ENCODE measurements around the gene UBE3C. TPM values are rescaled to one million over a fixed set of nuclear protein-coding genes. Genes with fewer than 3 reads are reported as not detected.
"Not testable (repeated sequence)": the region's sequence is repeated elsewhere in the genome, so short reads cannot be mapped to it uniquely, and the experiment has no call there.

The UBE3C gene
- total RNA-seq = 89.9 and 95.4 TPM in 2 replicates

DNA sequence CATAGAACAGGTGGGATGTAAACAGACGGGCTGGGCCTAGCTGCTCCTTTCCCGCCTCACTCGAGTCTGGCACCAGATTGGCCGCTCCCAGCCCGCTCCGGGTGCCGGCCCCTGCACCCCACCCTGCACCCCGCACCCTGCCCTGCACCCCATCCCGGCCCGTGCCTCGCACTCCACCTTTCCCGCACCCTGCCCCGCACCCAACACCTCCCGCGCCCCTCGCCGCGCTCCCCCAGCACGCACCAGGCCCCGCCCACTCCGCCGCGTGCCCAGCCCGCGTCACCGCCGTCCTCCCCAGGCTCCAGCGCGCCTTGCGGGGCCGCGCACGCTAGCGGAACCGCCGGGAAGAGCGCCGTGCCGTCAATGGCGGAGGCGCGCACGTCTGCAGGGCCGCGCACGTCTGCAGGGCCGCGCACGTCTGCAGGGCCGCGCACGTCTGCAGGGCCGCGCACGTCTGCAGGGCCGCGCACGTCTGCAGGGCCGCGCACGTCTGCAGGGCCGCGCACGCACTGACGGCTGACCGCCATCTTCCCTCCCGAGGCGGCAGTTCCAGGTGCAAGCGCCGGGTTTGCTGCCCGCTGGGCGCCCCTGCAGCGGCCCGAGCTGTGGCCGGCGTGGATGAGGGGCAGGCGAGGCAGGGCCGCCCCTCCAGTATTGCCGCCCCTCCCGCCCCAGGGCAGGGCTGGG lies at the start of gene UBE3C:
TSS of gene UBE3C (plus strand) at position 503 of the 687 bp plus-strand sequence. CDS start 347 bp downstream, outside the sequence.
- Mint-ChIP-seq H3K4me1 (peaks cover 31% of the 10 kb centered on the region), H3K27ac (peak within 1 kb of the TSS; percentile 99)
- intact Hi-C loops (cut with micrococcal nuclease) = loop anchor here (1.0 to 10.0 kb wide), 5 partner anchors 188 to 1566 kb away; partner anchors contain the start of genes LMBR1, NCAPG2 and RBM33

DNA sequence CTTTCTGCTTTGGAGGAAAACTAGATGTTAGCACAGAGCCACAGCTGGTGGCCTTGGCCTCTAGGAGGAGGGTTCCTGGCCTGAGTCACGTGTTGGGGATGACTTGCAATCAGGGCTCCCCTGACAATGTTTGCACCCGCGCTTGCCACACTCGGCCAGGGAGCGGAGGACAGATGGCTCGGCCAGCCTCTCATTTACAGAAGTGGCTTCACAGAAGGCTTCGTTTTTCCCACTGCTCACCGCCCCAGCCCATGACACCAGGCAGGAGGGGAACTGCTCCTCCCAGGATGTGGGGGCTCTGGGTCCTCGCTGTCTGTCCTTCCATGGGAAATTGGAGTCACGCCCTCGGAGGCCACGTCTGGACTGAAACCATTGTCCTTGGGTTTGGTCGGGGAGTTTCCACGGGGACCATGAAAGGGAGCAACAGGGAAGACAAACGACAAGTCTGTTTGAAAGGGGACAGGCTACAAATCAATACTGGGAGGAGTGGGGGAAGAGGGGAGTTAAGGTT lies 49.6 kb upstream of the UBE3C start:
- Mint-ChIP-seq H3K4me3 (no peak overlapping the region), H3K4me1 (no peaks in the 10 kb centered on the region)

More for the DNA sequence above, at the start of gene UBE3C:
- peak; percentile 98 for DNase-seq
- Mint-ChIP-seq H3K9me3 (peaks cover 3% of the 10 kb centered on the region), H3K36me3 (ENCODE audit: low read depth) (peaks cover 33% of the 10 kb centered on the region), H3K27me3 (no peaks in the 10 kb centered on the region), H3K4me3 (peak within 1 kb of the TSS; percentile 88)

DNA sequence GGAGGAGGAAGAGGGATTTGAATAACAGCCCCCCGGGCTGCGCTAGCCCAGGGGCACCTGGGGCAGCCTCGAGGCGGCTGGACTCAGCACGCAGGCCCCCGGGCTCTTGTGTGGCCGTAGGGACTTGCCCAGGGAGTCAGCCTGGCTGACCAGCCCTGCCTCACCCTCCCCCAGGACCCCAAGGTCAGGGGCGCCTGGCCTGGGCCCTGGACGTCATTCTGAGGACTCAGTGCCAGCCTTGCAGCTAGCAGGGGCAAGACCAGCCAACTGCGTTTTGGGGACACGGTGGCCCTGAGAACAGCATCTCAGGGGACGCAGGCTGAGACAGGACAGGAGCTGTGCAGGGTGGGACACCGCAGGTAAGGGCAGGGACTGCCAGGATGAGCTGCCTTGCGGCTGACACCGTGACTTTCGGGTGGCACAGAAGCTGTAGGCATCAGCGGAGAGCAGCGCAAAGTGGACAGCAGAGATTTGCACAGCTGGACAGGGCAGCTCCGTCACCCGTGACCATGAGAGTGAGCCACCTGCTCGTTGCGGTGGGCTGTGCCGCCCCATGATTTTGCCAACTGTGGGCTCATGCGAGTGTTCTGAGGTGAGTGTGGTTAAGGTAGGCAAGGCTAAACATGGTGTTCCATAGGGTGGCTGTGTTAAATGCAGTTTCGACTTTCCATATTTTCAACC lies 48.1 kb upstream of the UBE3C start:
- no peak overlapping the region for H3K27ac Mint-ChIP-seq
- no peak overlapping the region for H3K4me3 Mint-ChIP-seq
- intact Hi-C loops (cut with micrococcal nuclease) = no loop called here
- no peaks in the 10 kb centered on the region for H3K36me3 Mint-ChIP-seq (ENCODE audit: low read depth)
- DNase-seq = no peak
- H3K27me3 Mint-ChIP-seq = no peaks in the 10 kb centered on the region
- H3K9me3 Mint-ChIP-seq = no peaks in the 10 kb centered on the region
- H3K4me1 Mint-ChIP-seq = no peaks in the 10 kb centered on the region

More for the DNA sequence above, 49.6 kb upstream of the UBE3C start:
- no peaks in the 10 kb centered on the region for H3K27me3 Mint-ChIP-seq
- no peak overlapping the region for H3K27ac Mint-ChIP-seq
- DNase-seq = no peak
- no peaks in the 10 kb centered on the region for H3K9me3 Mint-ChIP-seq
- no peaks in the 10 kb centered on the region for H3K36me3 Mint-ChIP-seq (ENCODE audit: low read depth)
- intact Hi-C loops (cut with micrococcal nuclease) = no loop called here

DNA sequence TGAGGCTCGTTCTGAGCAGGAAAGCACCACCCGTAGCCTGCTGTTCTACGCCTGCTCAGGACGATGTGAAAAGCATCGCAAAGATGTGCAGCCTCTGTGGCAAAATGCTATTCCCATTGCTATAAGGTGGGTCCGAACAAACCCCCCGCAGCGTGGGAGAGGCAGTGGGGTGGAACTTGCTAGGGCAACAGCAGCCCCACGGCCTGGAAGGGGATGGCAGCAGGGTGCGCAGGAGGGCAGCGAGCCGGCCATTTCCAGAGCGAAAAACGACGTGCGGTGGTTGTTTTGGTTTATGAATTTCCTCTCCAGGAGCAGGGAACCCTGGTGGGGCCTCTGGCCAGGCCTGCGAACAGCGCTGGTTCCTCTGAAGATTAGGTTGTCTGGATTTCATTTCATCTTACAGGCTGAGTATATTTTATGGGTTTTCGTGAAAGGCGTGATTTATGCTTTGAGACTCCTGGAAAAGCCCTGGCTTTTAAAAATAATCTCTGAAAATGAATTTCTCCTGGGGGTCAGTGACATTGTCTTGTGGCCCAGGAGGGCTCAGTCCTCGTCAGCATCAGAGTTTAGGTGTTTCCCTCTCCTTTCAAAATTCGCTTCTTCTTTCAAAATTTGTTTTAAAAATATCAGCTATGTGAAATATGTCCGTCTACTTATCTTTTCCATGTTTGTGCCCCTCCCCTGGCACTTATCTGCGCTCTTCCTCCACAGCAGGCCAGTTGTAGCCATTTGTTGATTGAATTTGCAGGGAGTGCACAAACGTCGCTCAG lies 42.3 kb upstream of the UBE3C start:
- Mint-ChIP-seq H3K4me1 (no peaks in the 10 kb centered on the region), H3K9me3 (no peaks in the 10 kb centered on the region), H3K36me3 (ENCODE audit: low read depth) (no peaks in the 10 kb centered on the region), H3K27ac (no peak overlapping the region), H3K27me3 (no peaks in the 10 kb centered on the region), H3K4me3 (no peak overlapping the region)
- no peak for DNase-seq
- intact Hi-C loops (cut with micrococcal nuclease) = no loop called here

DNA sequence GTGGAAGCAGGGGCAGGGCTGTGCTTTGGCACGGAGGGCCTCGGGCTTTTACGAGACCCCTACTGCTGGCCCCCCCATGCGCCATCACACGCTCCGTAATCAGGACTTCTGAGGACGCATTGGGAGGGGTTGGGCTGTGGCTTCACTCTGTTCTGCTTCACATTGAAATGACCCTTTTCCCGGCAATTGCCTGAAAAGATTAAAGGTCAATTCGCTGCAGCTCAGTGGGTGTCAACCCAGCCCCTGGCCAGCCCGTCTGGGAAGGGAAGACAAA lies 41.7 kb upstream of the UBE3C start:
- H3K27me3 Mint-ChIP-seq = peaks cover 1% of the 10 kb centered on the region
- no peaks in the 10 kb centered on the region for H3K4me1 Mint-ChIP-seq
- no peak for DNase-seq
- H3K27ac Mint-ChIP-seq = no peak overlapping the region
- H3K9me3 Mint-ChIP-seq = no peaks in the 10 kb centered on the region
- intact Hi-C loops (cut with micrococcal nuclease) = no loop called here
- H3K36me3 Mint-ChIP-seq (ENCODE audit: low read depth) = no peaks in the 10 kb centered on the region
- H3K4me3 Mint-ChIP-seq = no peak overlapping the region

DNA sequence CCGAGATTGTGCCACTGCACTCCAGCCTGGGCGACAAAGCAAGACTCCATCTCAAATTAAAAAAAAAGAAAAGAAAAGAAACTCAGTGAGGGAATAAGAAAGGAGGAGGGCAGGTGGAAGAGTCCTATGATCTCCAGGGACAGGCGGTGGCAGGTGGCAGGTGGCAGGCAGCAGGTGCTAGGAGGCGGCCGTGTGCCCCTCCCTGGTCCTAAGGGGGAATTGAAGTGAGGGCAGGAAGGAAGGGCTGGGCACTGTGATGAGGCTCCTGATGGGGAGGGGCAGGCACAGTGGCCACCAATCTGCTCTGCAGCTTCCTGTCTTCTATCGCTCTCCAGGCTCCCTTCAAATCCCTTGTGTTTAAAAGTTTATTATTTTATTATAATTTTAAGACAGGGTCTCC lies 41.2 kb upstream of the UBE3C start:
- H3K27me3 Mint-ChIP-seq = peaks cover 1% of the 10 kb centered on the region
- H3K9me3 Mint-ChIP-seq = no peaks in the 10 kb centered on the region
- no peak for DNase-seq
- intact Hi-C loops (cut with micrococcal nuclease) = no loop called here
- no peak overlapping the region for H3K27ac Mint-ChIP-seq
- H3K4me1 Mint-ChIP-seq = no peaks in the 10 kb centered on the region
- no peaks in the 10 kb centered on the region for H3K36me3 Mint-ChIP-seq (ENCODE audit: low read depth)
- no peak overlapping the region for H3K4me3 Mint-ChIP-seq

DNA sequence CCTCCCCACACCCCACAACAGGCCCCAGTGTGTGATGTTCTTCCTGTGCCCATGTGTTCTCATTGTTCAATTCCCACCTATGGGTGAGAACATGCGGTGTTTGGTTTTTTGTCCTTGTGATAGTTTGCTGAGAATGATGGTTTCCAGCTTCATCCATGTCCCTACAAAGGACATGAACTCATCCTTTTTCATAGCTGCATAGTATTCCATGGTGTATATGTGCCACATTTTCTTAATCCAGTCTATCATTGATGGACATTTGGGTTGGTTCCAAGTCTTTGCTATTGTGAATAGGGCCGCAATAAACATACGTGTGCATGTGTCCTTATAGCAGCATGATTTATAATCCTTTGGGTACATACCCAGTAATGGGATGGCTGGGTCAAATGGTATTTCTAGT lies 38.7 kb upstream of the UBE3C start:
- H3K4me3 Mint-ChIP-seq; H3K9me3 Mint-ChIP-seq; H3K4me1 Mint-ChIP-seq; H3K27me3 Mint-ChIP-seq; intact Hi-C loops (cut with micrococcal nuclease); H3K36me3 Mint-ChIP-seq (ENCODE audit: low read depth); H3K27ac Mint-ChIP-seq; DNase-seq: not testable (repeated sequence)

DNA sequence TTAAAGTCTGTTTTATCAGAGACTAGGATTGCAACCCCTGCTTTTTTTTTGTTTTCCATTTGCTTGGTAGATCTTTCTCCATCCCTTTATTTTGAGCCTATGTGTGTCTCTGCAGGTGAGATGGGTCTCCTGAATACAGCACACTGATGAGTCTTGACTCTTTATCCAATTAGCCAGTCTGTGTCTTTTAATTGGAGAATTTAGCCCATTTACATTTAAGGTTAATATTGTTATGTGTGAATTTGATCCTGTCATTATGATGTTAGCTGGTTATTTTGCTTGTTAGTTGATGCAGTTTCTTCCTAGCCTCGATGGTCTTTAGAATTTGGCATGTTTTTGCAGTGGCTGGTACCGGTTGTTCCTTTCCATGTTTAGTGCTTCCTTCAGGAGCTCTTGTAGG lies 35.1 kb upstream of the UBE3C start:
- not testable (repeated sequence) for H3K4me1 Mint-ChIP-seq; H3K36me3 Mint-ChIP-seq (ENCODE audit: low read depth); H3K4me3 Mint-ChIP-seq

DNA sequence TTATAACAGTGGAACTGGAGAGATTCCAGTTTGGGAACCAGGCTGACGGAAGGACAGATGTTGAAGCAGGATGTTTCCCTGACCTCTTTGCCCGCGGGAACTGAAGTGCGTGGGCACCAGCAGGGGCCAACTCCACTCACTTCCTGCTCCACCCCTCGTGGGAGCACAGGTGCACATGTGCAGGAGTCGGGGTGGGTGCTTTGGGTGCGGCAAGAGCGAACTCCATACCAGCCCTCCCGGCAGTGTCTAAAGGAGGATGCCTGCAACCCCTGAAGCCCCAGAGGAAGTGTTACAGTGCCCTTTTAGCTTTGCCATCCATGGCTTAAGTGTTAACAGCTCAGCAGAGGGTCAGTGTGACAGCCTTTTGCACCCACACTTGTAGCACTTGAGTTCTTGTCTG lies 27.4 kb upstream of the UBE3C start:
- peaks cover 21% of the 10 kb centered on the region for H3K9me3 Mint-ChIP-seq
- no peak overlapping the region for H3K4me3 Mint-ChIP-seq

More for the DNA sequence above, 35.1 kb upstream of the UBE3C start:
- DNase-seq; H3K27me3 Mint-ChIP-seq; intact Hi-C loops (cut with micrococcal nuclease); H3K27ac Mint-ChIP-seq; H3K9me3 Mint-ChIP-seq: not testable (repeated sequence)

DNA sequence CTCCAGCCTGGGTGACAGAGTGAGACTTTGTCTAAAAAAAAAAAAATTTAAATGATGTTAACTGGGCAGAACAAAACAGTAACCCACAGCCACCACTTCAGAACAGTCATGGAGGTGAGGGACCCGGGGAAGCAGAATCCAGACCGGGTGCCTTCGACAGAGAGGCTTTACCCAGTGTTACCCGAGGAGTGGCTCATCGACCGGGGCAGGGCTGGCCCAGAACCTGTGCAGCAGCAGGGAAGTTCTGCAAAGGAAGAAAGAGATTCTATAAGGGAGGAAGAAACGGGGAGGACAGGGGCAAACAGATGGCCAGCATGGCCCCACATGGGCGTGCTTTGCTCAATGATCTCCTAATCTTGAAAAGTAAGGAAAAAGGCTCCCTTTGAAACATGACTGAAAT lies 26.0 kb upstream of the UBE3C start:
- H3K27me3 Mint-ChIP-seq = peaks cover 3% of the 10 kb centered on the region
- peaks cover 21% of the 10 kb centered on the region for H3K9me3 Mint-ChIP-seq
- intact Hi-C loops (cut with micrococcal nuclease) = no loop called here
- no peaks in the 10 kb centered on the region for H3K4me1 Mint-ChIP-seq
- no peak overlapping the region for H3K4me3 Mint-ChIP-seq
- no peak overlapping the region for H3K27ac Mint-ChIP-seq
- DNase-seq = no peak
- H3K36me3 Mint-ChIP-seq (ENCODE audit: low read depth) = no peaks in the 10 kb centered on the region

More for the DNA sequence above, 27.4 kb upstream of the UBE3C start:
- intact Hi-C loops (cut with micrococcal nuclease) = no loop called here
- H3K4me1 Mint-ChIP-seq = no peaks in the 10 kb centered on the region
- H3K27ac Mint-ChIP-seq = no peak overlapping the region
- peaks cover 5% of the 10 kb centered on the region for H3K27me3 Mint-ChIP-seq
- DNase-seq = no peak
- H3K36me3 Mint-ChIP-seq (ENCODE audit: low read depth) = no peaks in the 10 kb centered on the region

DNA sequence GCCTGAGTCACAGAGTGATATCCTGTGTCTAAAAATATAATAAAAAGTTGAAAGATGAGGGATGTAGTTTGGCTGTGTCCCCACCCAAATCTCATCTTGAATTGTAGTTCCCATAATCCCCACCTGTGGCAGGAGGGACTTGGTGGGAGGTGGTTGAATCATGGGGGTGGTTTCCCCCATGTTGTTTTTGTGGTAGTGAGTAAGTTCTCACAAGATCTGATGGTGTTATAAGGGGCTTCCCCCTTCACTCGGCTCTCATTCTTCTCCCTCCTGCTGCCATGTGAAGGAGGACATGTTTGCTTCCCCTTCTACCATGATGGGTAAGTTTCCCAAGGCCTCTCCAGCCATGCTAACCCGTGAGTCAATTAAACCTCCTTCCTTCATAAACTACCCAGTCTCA lies 25.1 kb upstream of the UBE3C start:
- Mint-ChIP-seq H3K36me3 (ENCODE audit: low read depth) (no peaks in the 10 kb centered on the region), H3K4me3 (no peak overlapping the region), H3K27ac (no peak overlapping the region), H3K27me3 (peaks cover 2% of the 10 kb centered on the region), H3K9me3 (peaks cover 21% of the 10 kb centered on the region), H3K4me1 (no peaks in the 10 kb centered on the region)
- intact Hi-C loops (cut with micrococcal nuclease) = no loop called here
- no peak for DNase-seq

DNA sequence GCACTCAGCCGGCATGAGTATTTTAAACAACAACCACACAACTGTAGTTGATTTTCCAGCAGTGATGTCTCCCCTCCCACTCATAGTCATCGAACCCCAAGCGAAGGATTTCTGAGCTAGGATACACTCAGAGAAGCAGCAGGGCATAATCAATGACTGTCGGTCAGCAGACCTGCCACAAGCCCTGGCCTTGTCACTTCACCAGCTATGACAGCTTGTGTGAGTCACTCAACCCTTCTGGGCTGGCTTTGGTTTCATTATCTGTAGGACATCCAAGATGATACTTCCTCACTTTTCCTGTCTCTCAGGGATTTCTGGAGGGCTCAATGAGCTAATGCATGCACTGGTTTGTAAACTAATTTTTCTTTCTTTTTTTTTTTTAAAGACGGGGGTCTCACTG lies 22.0 kb upstream of the UBE3C start:
- Mint-ChIP-seq H3K9me3 (peaks cover 10% of the 10 kb centered on the region), H3K4me1 (no peaks in the 10 kb centered on the region), H3K4me3 (no peak overlapping the region), H3K27me3 (peaks cover 2% of the 10 kb centered on the region), H3K36me3 (ENCODE audit: low read depth) (no peaks in the 10 kb centered on the region), H3K27ac (no peak overlapping the region)
- intact Hi-C loops (cut with micrococcal nuclease) = no loop called here
- no peak for DNase-seq

DNA sequence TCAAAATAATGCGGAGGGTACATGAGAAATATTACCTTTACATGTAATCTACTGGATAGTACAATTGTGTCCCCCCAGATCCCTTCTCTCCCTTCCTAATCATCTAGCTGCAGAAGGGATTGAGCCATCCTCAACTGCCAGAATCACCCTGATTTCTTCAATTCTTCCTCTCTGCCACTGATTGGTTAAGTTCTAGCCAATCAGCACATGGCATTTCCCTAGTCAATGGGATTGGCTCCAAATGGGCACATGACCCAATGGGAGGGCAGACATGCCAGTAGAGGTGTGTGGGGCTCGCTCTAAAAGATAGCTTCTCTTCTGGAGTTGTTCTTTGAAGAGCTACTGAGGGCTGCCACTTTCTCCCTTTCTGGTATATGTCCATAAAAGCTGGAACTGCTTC lies 20.9 kb upstream of the UBE3C start:
- no peak overlapping the region for H3K27ac Mint-ChIP-seq
- peaks cover 10% of the 10 kb centered on the region for H3K9me3 Mint-ChIP-seq
- H3K4me1 Mint-ChIP-seq = no peaks in the 10 kb centered on the region
- no peak for DNase-seq
- no peak overlapping the region for H3K4me3 Mint-ChIP-seq
- H3K36me3 Mint-ChIP-seq (ENCODE audit: low read depth) = no peaks in the 10 kb centered on the region
- intact Hi-C loops (cut with micrococcal nuclease) = no loop called here
- peaks cover 2% of the 10 kb centered on the region for H3K27me3 Mint-ChIP-seq

DNA sequence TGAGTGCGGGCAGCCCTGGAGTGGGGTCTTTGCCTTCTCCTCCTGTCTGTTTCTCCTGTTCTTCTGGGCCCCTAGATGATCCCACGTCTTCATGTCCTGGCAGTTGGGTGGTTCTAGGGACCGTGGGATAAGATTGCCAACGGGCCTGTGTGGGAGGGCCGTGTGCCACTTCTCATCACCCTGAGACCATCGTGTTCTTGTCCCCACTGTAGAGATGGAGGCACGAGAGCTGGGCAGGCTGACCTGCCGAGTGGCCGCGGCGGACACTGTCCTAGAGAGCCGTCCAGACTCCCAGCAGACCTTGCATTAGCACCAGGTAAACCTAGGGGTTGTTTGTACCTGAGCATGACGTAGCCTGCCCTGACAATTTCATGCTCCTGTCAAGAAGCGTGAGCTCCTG lies 18.5 kb upstream of the UBE3C start:
- DNase-seq = no peak
- Mint-ChIP-seq H3K27me3 (no peaks in the 10 kb centered on the region), H3K4me3 (no peak overlapping the region), H3K4me1 (no peaks in the 10 kb centered on the region), H3K9me3 (peaks cover under 1% of the 10 kb centered on the region), H3K27ac (no peak overlapping the region), H3K36me3 (ENCODE audit: low read depth) (no peaks in the 10 kb centered on the region)
- intact Hi-C loops (cut with micrococcal nuclease) = no loop called here

Measured in activated CD4-positive, alpha-beta T cell treated with anti-CD3 and anti-CD28 coated beads, Interleukin-2, amount 10 ng/mL, durations not matched to agents 24 days and 14 days (primary cell).